HG03460 (cell line): ENCODE data around the gene SYNE2.

Experiments
- ATAC-seq: cut with Tn5 transposase; IDR thresholded peaks from one replicate; pipeline ENCODE4 v1.9.1; 2021; ENCODE audit not compliant: unreplicated experiment

The SYNE2 gene

DNA sequence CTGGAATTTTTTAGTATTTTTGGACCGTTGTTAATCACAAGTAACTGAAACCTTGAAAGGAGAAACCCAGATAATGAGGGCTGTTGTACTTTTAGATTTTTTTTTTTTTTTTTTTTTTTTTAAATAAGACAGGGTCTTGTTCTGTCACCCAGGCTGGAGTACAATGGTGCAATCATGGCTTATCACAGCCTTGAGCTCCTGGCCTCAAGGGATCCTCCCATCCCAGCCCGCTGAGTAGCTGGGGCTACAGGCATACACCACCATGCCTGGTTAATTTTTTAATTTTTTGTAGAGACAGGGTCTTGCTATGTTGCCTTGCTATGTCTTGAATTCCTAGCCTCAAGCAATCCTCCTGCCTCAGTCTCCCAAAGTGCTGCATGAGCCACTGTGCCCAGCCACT lies 211.6 kb downstream of the SYNE2 start:
- ATAC-seq = no peak

DNA sequence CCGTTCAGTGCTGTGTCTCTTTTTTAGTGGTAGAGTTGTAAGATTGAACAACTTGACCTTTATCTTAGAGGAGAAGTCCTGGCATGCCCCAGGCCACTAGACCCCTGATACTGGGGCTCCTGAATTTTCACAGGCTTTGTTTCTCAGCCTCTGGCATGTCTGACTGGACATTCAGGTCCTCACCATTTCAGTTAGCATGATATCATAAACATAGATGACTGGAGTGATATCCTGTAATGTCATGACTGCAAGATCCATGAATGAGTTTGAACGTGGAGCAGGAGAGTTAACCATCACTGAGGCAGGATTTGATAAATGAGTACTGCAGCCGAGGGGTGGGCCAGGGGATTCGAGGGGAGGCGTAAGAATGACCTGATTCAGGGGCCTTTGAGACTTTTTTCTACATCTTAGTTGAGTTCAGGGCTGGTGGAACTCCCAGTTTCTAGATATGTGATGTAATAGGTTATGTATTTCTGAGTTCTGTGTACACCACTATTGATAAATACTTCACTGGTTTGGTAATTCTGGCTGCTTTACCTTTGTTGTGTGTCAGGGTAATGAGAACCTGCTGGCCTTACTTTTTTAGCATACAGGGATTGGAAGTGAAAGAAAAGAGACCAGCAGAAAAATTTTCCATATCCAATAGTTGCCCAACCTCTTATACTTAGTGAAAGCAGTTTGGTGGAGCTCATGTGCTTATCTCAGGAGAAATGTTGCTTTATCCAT lies 217.0 kb downstream of the SYNE2 start:
- ATAC-seq = no peak

GRCh38 chr14:64074961-64075612 lies 222.3 kb downstream of the SYNE2 start:
- no peak for ATAC-seq

- ATAC-seq = no peak
Observed at GRCh38 chr14:64075613-64076005, 222.8 kb downstream of the SYNE2 start.

DNA sequence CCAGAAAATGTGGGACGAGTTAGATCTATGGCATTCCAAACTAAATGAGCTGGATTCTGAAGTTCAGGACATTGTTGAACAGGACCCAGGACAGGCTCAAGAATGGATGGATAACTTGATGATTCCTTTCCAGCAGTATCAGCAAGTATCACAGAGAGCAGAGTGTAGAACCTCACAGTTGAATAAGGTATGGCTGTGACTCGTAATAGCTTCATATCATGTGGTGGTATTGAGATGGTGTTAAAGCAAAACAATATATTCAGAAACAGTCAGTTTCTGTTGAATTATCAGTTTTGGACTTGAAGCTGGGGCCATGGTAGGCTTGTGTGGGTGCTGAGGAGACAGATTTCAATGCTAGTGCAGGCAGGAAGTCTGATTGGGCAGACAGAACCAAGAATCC lies 227.6 kb downstream of the SYNE2 start:
- ATAC-seq = no peak

GRCh38 chr14:64081174-64081746 lies 228.5 kb downstream of the SYNE2 start:
- no peak for ATAC-seq

- no peak for ATAC-seq
Observed at GRCh38 chr14:64082837-64083236, 230.0 kb downstream of the SYNE2 start.

GRCh38 chr14:64088647-64088964 lies 235.8 kb downstream of the SYNE2 start:
- ATAC-seq = no peak

DNA sequence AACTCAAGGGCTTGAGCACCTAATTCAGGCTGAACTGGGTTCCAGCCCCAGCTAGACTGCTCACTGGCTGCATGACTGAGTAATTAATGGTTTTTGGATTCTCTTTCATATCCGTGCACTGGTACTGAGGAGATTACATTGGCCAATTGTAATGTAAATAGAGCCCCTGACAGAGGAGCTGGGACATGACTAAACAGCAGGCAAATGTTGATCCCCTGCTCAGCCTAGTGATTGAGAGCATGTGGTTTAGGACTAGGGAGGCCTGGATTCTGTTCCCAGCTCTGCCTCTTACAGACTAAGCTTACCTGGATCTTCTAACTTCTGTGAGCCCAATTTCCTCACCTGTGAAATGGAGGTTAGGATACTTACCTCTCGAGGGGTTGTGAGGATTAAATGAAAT lies 237.1 kb downstream of the SYNE2 start:
- no peak for ATAC-seq

DNA sequence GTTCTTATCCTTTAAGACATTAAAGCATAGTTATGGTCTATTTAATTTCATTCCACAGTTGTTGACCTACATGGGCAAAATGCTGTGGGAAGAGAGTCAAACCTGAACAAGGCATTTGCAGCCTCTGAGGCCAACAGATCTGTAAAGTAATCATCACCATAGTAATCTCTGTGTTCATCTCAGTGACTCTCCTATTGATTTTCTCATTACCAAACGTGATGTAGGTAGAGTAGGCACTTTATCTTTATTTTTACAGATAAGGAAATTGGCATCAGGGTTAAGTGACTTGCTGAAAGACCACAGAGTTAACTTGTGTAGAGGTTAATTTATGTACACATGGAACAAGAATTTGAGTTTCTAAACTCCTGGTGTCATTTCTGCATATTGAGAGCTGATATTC lies 238.4 kb downstream of the SYNE2 start:
- no peak for ATAC-seq

DNA sequence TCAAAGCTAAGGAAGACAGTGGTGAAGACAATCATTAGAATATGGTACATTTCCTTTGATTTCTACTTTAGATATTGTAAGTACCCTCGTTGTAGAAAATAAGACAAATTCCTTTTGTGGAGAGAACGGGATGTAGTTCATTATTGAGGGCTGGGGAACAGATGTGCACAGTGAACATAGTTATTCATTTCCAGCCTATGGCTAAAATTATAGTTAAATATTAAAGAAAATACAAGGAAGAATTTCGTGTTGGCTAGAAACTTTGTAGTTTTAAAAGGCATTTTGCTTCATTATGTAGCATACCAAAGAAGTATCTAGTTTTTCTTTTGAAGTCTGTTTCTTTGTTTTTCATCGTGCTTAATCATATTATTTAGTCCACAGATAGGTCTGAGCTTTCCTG lies 239.5 kb downstream of the SYNE2 start:
- ATAC-seq = no peak

GRCh38 chr14:64092940-64093339 lies 240.1 kb downstream of the SYNE2 start:
- ATAC-seq = no peak

GRCh38 chr14:64095620-64096019 lies 242.8 kb downstream of the SYNE2 start:
- ATAC-seq = no peak

GRCh38 chr14:64098120-64098519 lies 245.3 kb downstream of the SYNE2 start:
- ATAC-seq = no peak

DNA sequence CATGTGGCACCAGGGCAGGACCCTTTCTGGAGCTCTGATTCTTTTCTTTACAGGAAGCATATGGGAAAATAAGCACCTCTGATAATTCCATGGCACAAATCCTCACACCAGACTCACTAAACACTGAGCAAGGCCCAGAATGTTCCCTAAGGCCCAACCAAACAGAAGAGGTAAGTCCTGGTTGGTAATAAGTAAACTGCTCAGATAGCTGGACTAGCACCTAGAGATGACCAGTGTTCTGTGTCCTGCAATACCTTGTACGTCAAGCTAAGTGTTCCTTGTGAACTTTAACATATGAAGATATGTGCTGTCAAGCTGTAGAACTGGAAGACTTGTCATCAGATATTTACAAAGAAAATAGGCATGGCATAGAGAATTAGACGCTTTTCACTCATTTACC lies 254.6 kb downstream of the SYNE2 start:
- ATAC-seq = no peak

DNA sequence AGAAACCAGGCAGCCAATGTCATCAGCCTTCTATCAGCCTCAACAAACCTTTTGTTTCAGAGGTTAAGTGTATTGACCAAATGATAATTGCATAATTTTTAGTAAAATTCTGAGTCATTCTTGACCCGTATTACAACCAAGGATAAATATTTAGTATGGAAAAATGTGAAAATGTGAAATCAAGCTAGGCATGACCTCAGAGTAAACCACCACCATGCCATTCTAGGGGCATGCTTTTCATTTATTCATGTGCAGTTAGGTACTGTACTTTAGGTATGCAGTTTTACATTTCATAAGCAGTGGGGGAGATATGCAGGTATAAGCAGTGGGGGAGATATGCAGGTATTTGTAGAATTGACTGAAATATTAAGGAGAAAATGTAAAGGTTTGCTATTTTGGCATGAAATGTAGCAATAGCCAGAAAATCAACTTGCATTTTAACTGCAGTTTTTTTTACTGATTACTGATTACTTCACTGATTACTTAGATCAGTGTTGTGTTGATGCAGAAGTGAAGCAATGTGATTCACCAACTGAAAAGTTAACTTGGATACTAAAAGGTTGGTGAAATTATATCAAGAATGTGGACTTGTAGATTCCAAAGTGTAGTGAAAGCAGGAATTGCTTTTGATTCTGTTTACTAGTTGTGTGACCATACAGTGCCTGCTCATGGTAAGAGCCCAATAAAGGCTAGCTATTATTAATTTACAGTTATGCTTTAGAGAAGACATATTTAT lies 257.2 kb downstream of the SYNE2 start:
- no peak for ATAC-seq

- ATAC-seq = no peak
Observed at GRCh38 chr14:64110802-64111201, 258.0 kb downstream of the SYNE2 start.

DNA sequence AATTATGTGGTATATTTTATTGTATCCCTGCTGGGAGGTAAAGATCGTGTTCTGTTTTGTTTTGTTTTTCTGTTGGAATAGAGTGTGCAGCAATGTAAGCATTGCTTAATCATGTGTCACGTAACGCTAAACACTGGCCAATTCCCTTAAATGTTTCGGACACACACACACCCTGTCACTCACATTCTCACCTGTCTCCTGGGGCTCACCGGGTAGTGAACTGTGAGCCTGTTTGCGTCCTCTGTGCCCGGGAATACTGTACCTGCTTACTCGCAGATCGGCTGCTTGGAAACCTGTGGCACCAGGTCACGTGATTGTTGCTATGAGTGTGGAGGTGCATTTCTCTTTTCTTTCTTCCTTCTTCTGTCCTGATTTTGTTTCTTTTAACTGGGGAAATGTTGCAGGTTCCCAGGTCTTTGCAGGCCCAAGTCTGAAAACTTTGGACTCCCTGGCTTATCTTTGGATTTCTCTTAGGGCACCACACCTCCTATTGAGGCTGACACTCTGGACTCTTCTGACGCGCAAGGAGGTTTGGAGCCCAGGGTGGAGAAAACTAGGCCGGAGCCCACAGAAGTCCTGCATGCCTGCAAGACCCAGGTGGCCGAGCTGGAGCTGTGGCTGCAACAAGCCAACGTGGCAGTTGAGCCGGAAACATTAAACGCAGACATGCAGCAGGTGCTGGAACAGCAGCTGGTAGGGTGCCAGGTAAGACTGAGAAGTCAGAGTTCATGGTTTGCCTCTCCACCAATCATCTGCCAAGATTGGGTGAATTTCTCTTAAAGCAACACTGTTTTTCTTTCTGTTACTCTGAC lies 260.3 kb downstream of the SYNE2 start:
- ATAC-seq = no peak

DNA sequence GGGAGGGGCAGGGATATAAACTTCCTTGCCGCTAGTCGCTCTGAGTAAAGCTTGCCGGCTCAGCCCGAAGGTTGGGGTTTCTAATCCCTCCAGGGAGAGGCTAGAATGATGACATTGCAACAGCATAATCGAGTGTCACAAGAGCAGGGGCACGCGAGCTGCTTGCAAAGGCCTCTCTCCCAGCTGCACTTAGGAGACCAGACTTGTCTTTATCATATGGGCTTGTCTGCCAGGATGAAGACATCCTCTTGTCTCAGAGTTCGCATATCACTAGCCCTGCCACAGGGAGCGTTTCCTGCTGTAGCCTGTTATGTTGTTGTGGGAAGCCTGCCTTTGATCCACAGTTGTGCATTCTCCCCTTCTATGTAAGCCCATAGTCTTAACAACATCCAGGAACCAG lies 261.4 kb downstream of the SYNE2 start:
- no peak for ATAC-seq

GRCh38 chr14:64114796-64115195 lies 262.0 kb downstream of the SYNE2 start:
- no peak for ATAC-seq

DNA sequence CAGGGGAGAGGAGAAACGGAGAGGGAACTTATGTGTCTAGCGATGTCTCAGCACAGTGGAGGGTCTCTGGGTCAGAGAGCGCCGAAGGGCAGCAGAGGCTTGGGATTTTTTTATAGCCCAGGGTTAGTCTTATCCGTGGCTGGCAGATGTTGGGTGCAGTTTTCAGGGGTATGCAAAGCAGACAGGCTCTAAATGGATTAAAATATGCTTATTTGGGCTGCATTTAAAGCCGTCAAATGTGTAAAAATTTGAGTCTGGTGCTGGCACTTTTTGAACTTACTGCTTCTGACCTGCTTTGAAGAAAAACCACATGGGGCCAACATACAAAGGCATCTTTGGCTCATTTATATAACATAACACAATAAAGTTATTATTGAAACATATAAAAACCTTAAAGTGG lies 262.6 kb downstream of the SYNE2 start:
- no peak for ATAC-seq
